Keratinocyte (primary cell): ENCODE measurements around the gene BCAP31.
"Not testable (repeated sequence)": the region's sequence is repeated elsewhere in the genome, so short reads cannot be mapped to it uniquely, and the experiment has no call there.

Experiments used
- CTCF ChIP-seq, 3 experiments: IDR thresholded peaks in 1 of 3; conservative IDR thresholded peaks in 1 of 3; optimal IDR thresholded peaks in 1 of 3; 2 replicates in 2 of 3; 3 replicates in 1 of 3; pipeline versions ENCODE3 to v1.5.1; 2011; ENCODE audit warnings: low read length in 3 of 3, mild to moderate bottlenecking in 3 of 3, moderate library complexity in 2 of 3, control low read depth in 1 of 3, inconsistent platforms in 1 of 3; ENCODE audit not compliant: insufficient read depth in 2 of 3; ENCODE audit errors: extremely low read depth in 1 of 3
- EZH2 ChIP-seq: IDR thresholded peaks from one replicate; pipeline ENCODE4 v1.6.1; 2012; ENCODE audit warnings: inconsistent platforms, mild to moderate bottlenecking, low read length, moderate library complexity

- TF ChIP-seq CTCF (optimal IDR thresholded peaks at IDR 0.05 in 1 of 3, IDR thresholded peaks at IDR 0.05 in 1 of 3, conservative IDR thresholded peaks at IDR 0.05 in 1 of 3; ENCODE audit: extremely low read depth in 1 of 3, insufficient read depth in 2 of 3, low read length in 3 of 3); EZH2: not testable (repeated sequence)
Observed at GRCh38 chrX:153683486-153683885, 40.7 kb downstream of the BCAP31 start.
